Measurements from ENCODE around the gene ZFAND3. TPM values are rescaled to one million over a fixed set of nuclear protein-coding genes. Genes with fewer than 3 reads are reported as not detected.

The ZFAND3 gene
- total and polyA plus RNA-seq, 10 of the 15 experiments (the other 5 are each of a cell fraction or from before 2014, with no cell fraction given) = 0.90 to 34.4 (median 16.3) TPM

- BruUV-seq (replicated peaks) = no TSS peak
- H3K79me2 ChIP-seq (ENCODE audit: control insufficient read depth, insufficient read depth, low read length) = no peaks in the 10 kb centered on the region
- RAD21 ChIA-PET (ENCODE audit: unreplicated experiment) = no interaction called here
- POLR2A ChIA-PET = no interaction called here
- H3K27ac ChIP-seq (ENCODE audit: control insufficient read depth, insufficient read depth) = no peak overlapping the region
- TF ChIP-seq HCFC1 (IDR thresholded peaks at IDR 0.05; ENCODE audit: low read length) (no peak), IRF3 (IDR thresholded peaks at IDR 0.05) (no peak), JUND (IDR thresholded peaks at IDR 0.05; ENCODE audit: low read depth, low read length) (no peak), NFIC (IDR thresholded peaks at IDR 0.05; ENCODE audit: low read depth, low read length) (no peak), SREBF1 (IDR thresholded peaks at IDR 0.05; ENCODE audit: low read length) (no peak), EP300 (IDR thresholded peaks at IDR 0.05; ENCODE audit: borderline replicate concordance in 1 of 2, control insufficient read depth in 1 of 2, low read depth in 2 of 2, low read length in 2 of 2) (no peak), BRCA1 (IDR thresholded peaks at IDR 0.05; ENCODE audit: low read depth, low read length) (no peak), CEBPB (IDR thresholded peaks at IDR 0.05; ENCODE audit: borderline replicate concordance in 1 of 2, low read depth in 2 of 2, low read length in 2 of 2) (no peak), NR2F1 (conservative IDR thresholded peaks at IDR 0.05) (no peak), HSF1 (IDR thresholded peaks at IDR 0.05; ENCODE audit: low read depth, low read length) (no peak), RAD51 (IDR thresholded peaks at IDR 0.05) (no peak), LARP7 (IDR thresholded peaks at IDR 0.05) (no peak), POLR2AphosphoS5 (IDR thresholded peaks at IDR 0.05; ENCODE audit: low read length) (no peak), MLLT1 (IDR thresholded peaks at IDR 0.05) (no peak), SUPT20H (IDR thresholded peaks at IDR 0.05; ENCODE audit: borderline replicate concordance, control insufficient read depth, low read depth, low read length) (no peak), SMAD1 (IDR thresholded peaks at IDR 0.05; ENCODE audit: low read depth, partially characterized antibody) (no peak), SIN3A (IDR thresholded peaks at IDR 0.05; ENCODE audit: low read depth, low read length) (no peak)
- H3K4me1 ChIP-seq (ENCODE audit: control insufficient read depth, insufficient read depth, low read length) = no peaks in the 10 kb centered on the region
- no peak overlapping the region for H3K9ac ChIP-seq (ENCODE audit: control insufficient read depth, insufficient read depth, low read length)
- ATAC-seq (no peak), DNase-seq (ENCODE audit: low read depth, low spot score) (no peak), FAIRE-seq (no peak)
- CTCF ChIA-PET = no interaction called here
- H3K36me3 ChIP-seq (ENCODE audit: control insufficient read depth in 2 of 2, insufficient read depth in 2 of 2, low read length in 1 of 2) = no peaks in the 10 kb centered on the region; a peak in 2 of 4 replicates
- H3K4me2 ChIP-seq (ENCODE audit: control insufficient read depth, insufficient read depth) = no peak overlapping the region
- no peaks in the 10 kb centered on the region for H3K9me3 ChIP-seq (replicated peaks; ENCODE audit: control insufficient read depth, insufficient read depth, low read length)
- 86% methylated on average over 10 of the region's 32 CpGs for WGBS (ENCODE audit: insufficient coverage, insufficient replicate concordance, low lambda C conversion rate, missing lambda C conversion rate)
- no peak overlapping the region for H3K4me3 ChIP-seq
- SMC1A ChIA-PET (ENCODE audit: uncharacterized antibody, unreplicated experiment) = no interaction called here
- intact Hi-C loops (cut with micrococcal nuclease; ENCODE audit: unreplicated experiment) = no loop called here
- H4K20me1 ChIP-seq (ENCODE audit: control insufficient read depth, insufficient read depth) = no peaks in the 10 kb centered on the region
- H2AFZ ChIP-seq (ENCODE audit: control insufficient read depth, low read depth, low read length) = no peak overlapping the region
- in situ Hi-C loops (cut with MboI) = no loop called here
- H3K27me3 ChIP-seq (replicated peaks in 1 of 2; ENCODE audit: control insufficient read depth in 2 of 2, insufficient read depth in 2 of 2, low read length in 1 of 2) = no peaks in the 10 kb centered on the region
Observed at GRCh38 chr6:38166411-38167240, 347.1 kb downstream of the ZFAND3 start.
